Liver (tissue), 9 donors: ENCODE measurements around the gene THSD4. TPM values are rescaled to one million over a fixed set of nuclear protein-coding genes. Genes with fewer than 3 reads are reported as not detected.

ENCODE experiments used
- DNase-seq: peaks from one replicate; pipeline ENCODE4 v3.0.0-alpha.2; 2017; ENCODE audit warnings: low spot score
- H3K27ac ChIP-seq, 2 donors: one replicate each; pipeline ENCODE4 v1.7.0; 2013; ENCODE audit warnings: inconsistent platforms in 2 of 2, low read length in 2 of 2, control low read depth in 1 of 2, low read depth in 1 of 2, mild to moderate bottlenecking in 1 of 2
- H3K27me3 ChIP-seq, 4 donors: one replicate each; pipeline versions ENCODE4 v1.6.1 to v1.7.0; 2013; ENCODE audit warnings: low read length in 3 of 4, inconsistent platforms in 1 of 4, mild to moderate bottlenecking in 1 of 4, moderate library complexity in 1 of 4; ENCODE audit not compliant: control insufficient read depth in 4 of 4, insufficient read depth in 4 of 4
- H3K36me3 ChIP-seq, 4 donors: one replicate each; pipeline versions ENCODE4 v1.6.1 to v1.7.0; 2013; ENCODE audit warnings: low read length in 3 of 4, mild to moderate bottlenecking in 3 of 4, low read depth in 1 of 4, moderate library complexity in 1 of 4; ENCODE audit not compliant: control insufficient read depth in 4 of 4, insufficient read depth in 3 of 4
- H3K4me1 ChIP-seq, 4 donors: one replicate each; pipeline versions ENCODE4 v1.6.1 to v1.7.0; 2013; ENCODE audit warnings: low read length in 3 of 4, mild to moderate bottlenecking in 3 of 4, moderate library complexity in 1 of 4; ENCODE audit not compliant: control insufficient read depth in 4 of 4, insufficient read depth in 4 of 4
- H3K4me3 ChIP-seq, 3 donors: one replicate each; pipeline versions ENCODE4 v1.6.1 to v1.7.0; 2013; ENCODE audit warnings: low read length in 3 of 3, control low read depth in 1 of 3, low read depth in 1 of 3, mild to moderate bottlenecking in 1 of 3
- H3K9ac ChIP-seq, 2 donors: one replicate each; pipeline ENCODE4 v1.7.0; 2013; ENCODE audit warnings: low read length in 2 of 2, mild to moderate bottlenecking in 2 of 2, moderate library complexity in 2 of 2, control low read depth in 1 of 2, low read depth in 1 of 2
- H3K9me3 ChIP-seq, 4 donors: one replicate each; pipeline versions ENCODE4 v1.6.1 to v1.7.0; 2013; ENCODE audit warnings: low read length in 3 of 4; ENCODE audit not compliant: control insufficient read depth in 4 of 4
- GABPA ChIP-seq, 2 donors: IDR thresholded peaks in 1 of 2; conservative IDR thresholded peaks in 1 of 2; 2 replicates each; pipeline ENCODE4 v1.6.1; 2016; ENCODE audit warnings: antibody characterized with exemption in 2 of 2, mild to moderate bottlenecking in 1 of 2, moderate library complexity in 1 of 2
- JUND ChIP-seq, 2 donors: IDR thresholded peaks; 2 replicates each; pipeline ENCODE4 v1.6.1; 2016; ENCODE audit warnings: antibody characterized with exemption in 2 of 2
- NR2F2 ChIP-seq: IDR thresholded peaks from 2 replicates; pipeline ENCODE4 v1.6.1; 2016; ENCODE audit warnings: antibody characterized with exemption
- RAD21 ChIP-seq, 2 donors: IDR thresholded peaks; 2 replicates each; pipeline ENCODE4 v1.6.1; 2016; ENCODE audit warnings: antibody characterized with exemption in 2 of 2, mild to moderate bottlenecking in 2 of 2
- RXRA ChIP-seq, 2 donors: IDR thresholded peaks; 2 replicates each; pipeline ENCODE4 v1.6.1; 2017 to 2018; ENCODE audit warnings: antibody characterized with exemption in 2 of 2, mild to moderate bottlenecking in 1 of 2
- SP1 ChIP-seq: IDR thresholded peaks from 2 replicates; pipeline ENCODE4 v1.6.1; 2018; ENCODE audit warnings: antibody characterized with exemption, mild to moderate bottlenecking
- YY1 ChIP-seq: IDR thresholded peaks from 2 replicates; pipeline ENCODE4 v1.6.1; 2016; ENCODE audit warnings: antibody characterized with exemption, mild to moderate bottlenecking
- WGBS: extraction: QIAGEN DNeasy Blood & Tissue Kit; methylation state at CpG from one replicate; pipeline ENCODE4 v1.1.7; 2013; 5-methylcytosine and 5-hydroxymethylcytosine counted together
- polyA plus RNA-seq, 2 donors: library from polyadenylated mRNA; stranded (reverse) in 1 of 2; unstranded in 1 of 2; fragments of 200-250 nt in 1 of 2; fragments of >200 nt in 1 of 2; fragmentation: Nextera tagmentation in 1 of 2; extraction: Ambion mirVana in 1 of 2; gene quantifications; one replicate each; pipeline versions ENCODE4 v1.2.1 to v1.2.3, GENCODE V29; 2013 to 2015
- total RNA-seq, 2 donors: library from RNA; depleted of rRNA; stranded (reverse); fragments of >200 nt; gene quantifications; one replicate each; pipeline ENCODE4 v1.2.3, GENCODE V29; 2014
- TF ChIP-seq, protein P1 (sequence below): IDR thresholded peaks from 2 replicates; pipeline ENCODE4 v1.6.1; 2016; ENCODE audit warnings: antibody characterized with exemption
- TF ChIP-seq, protein P2 (sequence below): fragments of 150-350 bp; IDR thresholded peaks from 2 replicates; pipeline ENCODE4 v1.5.1; 2017; ENCODE audit warnings: improper control_type of control experiment, low read depth, low read length; ENCODE audit not compliant: missing input control
- TF ChIP-seq, protein P3 (sequence below): IDR thresholded peaks from 2 replicates; pipeline ENCODE4 v1.6.1; 2016; ENCODE audit warnings: antibody characterized with exemption
- TF ChIP-seq, protein P4 (sequence below): IDR thresholded peaks from 2 replicates; pipeline ENCODE4 v1.6.1; 2016; ENCODE audit warnings: antibody characterized with exemption, mild to moderate bottlenecking
- donor health status: healthy.
- donor health status: healthy.
- donor health status: healthy.
- donor health status: healthy.
- donor health status: healthy.

Gene THSD4
- total and polyA plus RNA-seq, 4 donors = 0.23 to 11.5 (median 1.9) TPM

DNA sequence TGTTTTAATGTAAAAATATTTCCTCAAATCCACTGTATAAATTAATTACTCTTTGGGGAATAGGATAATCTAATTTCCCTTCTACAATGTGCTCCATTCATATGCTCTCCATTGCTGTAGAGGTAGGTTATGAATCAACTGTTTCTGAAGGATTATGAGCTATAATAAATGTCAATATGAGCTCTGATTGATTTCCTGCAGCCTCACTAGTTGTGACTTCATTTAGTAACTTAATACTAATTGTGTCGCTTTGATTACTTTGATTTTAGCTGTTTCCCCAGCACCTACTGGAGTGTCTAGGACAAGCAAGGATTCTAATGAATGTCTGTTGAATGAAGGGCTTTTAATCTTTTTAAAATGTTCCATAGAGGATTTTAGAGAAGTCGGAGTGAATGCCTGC, 458.3 kb downstream of the THSD4 start:
- Histone ChIP-seq H3K27ac (no peak overlapping the region), H3K9me3 (no peaks in the 10 kb centered on the region), H3K4me3 (no peak overlapping the region), H3K9ac (no peak overlapping the region), H3K27me3 (no peaks in the 10 kb centered on the region), H3K36me3 (no peaks in the 10 kb centered on the region), H3K4me1 (peaks cover 0 to 3% (median 0%) of the 10 kb centered on the region in 4 donors)
- TF ChIP-seq, protein P1, sequence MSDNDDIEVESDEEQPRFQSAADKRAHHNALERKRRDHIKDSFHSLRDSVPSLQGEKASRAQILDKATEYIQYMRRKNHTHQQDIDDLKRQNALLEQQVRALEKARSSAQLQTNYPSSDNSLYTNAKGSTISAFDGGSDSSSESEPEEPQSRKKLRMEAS = no peak
- no peak for TF ChIP-seq YY1
- TF ChIP-seq GABPA (IDR thresholded peaks at IDR 0.05 in 1 of 2, conservative IDR thresholded peaks at IDR 0.05 in 1 of 2) = no peak
- TF ChIP-seq NR2F2 = no peak
- TF ChIP-seq RAD21 (IDR thresholded peaks at IDR 0.05) = no peak
- TF ChIP-seq JUND (IDR thresholded peaks at IDR 0.05) = no peak
- 93% methylated on average over 2 of the region's 2 CpGs for WGBS
- no peak for DNase-seq

DNA sequence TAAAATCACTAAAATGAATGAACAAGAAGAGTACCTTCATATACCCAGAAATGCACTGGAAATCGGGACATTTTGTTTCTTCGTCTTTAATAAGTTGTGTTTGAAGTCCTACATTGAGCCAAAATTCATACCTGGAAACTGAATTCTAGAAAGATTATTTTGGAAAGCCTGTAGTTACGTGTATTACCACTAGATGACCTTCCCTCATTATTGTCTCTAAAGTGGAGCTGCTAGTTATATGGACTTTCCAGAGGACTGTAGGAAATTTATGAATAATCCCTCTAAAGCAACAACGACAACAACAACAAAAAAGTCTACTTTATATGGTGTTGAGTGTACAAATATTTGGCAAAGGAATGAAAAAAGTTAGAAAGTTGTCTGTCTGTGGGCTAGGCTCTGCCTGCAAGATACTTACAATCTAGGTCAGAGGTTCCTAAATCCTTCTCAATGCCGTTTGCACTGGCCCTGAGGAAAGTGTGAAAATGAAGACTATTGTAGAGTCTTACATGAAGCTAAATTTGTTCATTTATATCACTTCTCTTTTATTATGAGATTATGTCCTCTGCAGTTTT, 460.3 kb downstream of the THSD4 start:
- Histone ChIP-seq H3K27me3 (no peaks in the 10 kb centered on the region), H3K4me1 (no peaks in the 10 kb centered on the region), H3K36me3 (no peaks in the 10 kb centered on the region), H3K27ac (no peak overlapping the region), H3K9ac (no peak overlapping the region), H3K9me3 (no peaks in the 10 kb centered on the region), H3K4me3 (no peak overlapping the region)
- TF ChIP-seq, protein P2, sequence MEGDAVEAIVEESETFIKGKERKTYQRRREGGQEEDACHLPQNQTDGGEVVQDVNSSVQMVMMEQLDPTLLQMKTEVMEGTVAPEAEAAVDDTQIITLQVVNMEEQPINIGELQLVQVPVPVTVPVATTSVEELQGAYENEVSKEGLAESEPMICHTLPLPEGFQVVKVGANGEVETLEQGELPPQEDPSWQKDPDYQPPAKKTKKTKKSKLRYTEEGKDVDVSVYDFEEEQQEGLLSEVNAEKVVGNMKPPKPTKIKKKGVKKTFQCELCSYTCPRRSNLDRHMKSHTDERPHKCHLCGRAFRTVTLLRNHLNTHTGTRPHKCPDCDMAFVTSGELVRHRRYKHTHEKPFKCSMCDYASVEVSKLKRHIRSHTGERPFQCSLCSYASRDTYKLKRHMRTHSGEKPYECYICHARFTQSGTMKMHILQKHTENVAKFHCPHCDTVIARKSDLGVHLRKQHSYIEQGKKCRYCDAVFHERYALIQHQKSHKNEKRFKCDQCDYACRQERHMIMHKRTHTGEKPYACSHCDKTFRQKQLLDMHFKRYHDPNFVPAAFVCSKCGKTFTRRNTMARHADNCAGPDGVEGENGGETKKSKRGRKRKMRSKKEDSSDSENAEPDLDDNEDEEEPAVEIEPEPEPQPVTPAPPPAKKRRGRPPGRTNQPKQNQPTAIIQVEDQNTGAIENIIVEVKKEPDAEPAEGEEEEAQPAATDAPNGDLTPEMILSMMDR = peak; percentile 58
- TF ChIP-seq, protein P3, sequence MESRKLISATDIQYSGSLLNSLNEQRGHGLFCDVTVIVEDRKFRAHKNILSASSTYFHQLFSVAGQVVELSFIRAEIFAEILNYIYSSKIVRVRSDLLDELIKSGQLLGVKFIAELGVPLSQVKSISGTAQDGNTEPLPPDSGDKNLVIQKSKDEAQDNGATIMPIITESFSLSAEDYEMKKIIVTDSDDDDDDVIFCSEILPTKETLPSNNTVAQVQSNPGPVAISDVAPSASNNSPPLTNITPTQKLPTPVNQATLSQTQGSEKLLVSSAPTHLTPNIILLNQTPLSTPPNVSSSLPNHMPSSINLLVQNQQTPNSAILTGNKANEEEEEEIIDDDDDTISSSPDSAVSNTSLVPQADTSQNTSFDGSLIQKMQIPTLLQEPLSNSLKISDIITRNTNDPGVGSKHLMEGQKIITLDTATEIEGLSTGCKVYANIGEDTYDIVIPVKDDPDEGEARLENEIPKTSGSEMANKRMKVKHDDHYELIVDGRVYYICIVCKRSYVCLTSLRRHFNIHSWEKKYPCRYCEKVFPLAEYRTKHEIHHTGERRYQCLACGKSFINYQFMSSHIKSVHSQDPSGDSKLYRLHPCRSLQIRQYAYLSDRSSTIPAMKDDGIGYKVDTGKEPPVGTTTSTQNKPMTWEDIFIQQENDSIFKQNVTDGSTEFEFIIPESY = no peak
- peak; percentile 80 to 83 for TF ChIP-seq RAD21 (IDR thresholded peaks at IDR 0.05)
- WGBS = 64% methylated on average over 5 of the region's 5 CpGs
- no peak for DNase-seq

DNA sequence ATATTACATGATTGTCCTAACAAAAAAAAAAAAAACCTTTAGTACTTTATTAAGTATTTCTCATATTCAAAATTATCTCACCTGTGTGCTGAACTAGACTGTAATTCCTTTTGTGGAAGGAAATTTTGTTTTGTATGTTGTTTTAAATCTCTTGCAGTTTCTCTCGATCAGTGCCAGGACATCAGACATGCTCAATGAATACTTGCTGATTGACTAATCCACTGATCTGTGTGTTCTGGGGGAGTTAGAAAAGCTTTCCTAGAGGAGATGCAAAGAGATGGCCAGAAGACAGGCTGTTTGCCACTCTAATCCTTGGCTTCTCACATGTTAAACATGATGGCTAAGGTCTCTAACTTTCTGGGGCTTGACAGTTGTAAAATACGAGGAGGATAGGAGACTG, 461.8 kb downstream of the THSD4 start:
- no peak for DNase-seq
- H3K9me3 ChIP-seq = no peaks in the 10 kb centered on the region
- H3K27me3 ChIP-seq = no peaks in the 10 kb centered on the region
- H3K36me3 ChIP-seq = no peaks in the 10 kb centered on the region
- no peak overlapping the region for H3K9ac ChIP-seq
- peaks cover 0 to 3% (median 0%) of the 10 kb centered on the region in 4 donors for H3K4me1 ChIP-seq
- TF ChIP-seq RXRA (IDR thresholded peaks at IDR 0.05) (no peak), SP1 (no peak)
- TF ChIP-seq, protein P2 = no peak
- TF ChIP-seq, protein P4, sequence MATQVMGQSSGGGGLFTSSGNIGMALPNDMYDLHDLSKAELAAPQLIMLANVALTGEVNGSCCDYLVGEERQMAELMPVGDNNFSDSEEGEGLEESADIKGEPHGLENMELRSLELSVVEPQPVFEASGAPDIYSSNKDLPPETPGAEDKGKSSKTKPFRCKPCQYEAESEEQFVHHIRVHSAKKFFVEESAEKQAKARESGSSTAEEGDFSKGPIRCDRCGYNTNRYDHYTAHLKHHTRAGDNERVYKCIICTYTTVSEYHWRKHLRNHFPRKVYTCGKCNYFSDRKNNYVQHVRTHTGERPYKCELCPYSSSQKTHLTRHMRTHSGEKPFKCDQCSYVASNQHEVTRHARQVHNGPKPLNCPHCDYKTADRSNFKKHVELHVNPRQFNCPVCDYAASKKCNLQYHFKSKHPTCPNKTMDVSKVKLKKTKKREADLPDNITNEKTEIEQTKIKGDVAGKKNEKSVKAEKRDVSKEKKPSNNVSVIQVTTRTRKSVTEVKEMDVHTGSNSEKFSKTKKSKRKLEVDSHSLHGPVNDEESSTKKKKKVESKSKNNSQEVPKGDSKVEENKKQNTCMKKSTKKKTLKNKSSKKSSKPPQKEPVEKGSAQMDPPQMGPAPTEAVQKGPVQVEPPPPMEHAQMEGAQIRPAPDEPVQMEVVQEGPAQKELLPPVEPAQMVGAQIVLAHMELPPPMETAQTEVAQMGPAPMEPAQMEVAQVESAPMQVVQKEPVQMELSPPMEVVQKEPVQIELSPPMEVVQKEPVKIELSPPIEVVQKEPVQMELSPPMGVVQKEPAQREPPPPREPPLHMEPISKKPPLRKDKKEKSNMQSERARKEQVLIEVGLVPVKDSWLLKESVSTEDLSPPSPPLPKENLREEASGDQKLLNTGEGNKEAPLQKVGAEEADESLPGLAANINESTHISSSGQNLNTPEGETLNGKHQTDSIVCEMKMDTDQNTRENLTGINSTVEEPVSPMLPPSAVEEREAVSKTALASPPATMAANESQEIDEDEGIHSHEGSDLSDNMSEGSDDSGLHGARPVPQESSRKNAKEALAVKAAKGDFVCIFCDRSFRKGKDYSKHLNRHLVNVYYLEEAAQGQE = no peak
- TF ChIP-seq, protein P1 = no peak
- TF ChIP-seq, protein P3 = no peak
- 61% methylated on average over 2 of the region's 2 CpGs for WGBS
- H3K27ac ChIP-seq = no peak overlapping the region
- H3K4me3 ChIP-seq = no peak overlapping the region
